ENCODE data around the gene SUFU.

DNA sequence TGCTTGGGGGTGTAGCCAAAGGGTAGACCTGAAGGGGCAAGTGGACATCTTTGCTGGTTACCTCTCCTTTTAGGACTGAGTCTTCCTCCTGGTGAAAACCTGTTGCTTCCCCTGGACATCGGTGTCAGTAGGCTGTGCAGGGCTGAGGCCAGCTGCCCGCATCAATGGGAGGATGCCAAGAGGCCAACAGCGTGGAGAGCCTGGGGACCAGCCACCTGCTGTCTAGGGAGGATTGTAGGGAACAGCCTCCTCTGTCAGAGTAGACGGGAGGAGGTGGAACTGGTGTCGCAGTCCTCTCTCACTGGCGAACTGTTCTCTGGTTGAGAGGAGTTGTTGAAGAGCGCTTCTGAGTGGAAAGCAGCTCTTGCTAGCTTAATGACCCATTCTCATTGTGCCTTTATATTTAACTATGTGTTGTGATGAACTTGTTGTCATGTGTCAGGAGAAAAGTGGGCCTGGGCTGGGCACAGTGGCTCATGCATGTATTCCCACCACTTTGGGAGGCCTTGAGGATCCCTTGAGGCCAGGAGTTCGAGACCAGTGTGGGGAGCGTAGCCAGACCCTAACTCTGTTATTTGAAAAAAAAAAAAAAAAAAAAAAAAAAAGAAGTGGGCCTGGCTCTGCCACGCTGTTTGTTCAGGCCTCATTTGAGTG is 1.8 kb downstream of the SUFU start:
- TF ChIP-seq, protein P1, sequence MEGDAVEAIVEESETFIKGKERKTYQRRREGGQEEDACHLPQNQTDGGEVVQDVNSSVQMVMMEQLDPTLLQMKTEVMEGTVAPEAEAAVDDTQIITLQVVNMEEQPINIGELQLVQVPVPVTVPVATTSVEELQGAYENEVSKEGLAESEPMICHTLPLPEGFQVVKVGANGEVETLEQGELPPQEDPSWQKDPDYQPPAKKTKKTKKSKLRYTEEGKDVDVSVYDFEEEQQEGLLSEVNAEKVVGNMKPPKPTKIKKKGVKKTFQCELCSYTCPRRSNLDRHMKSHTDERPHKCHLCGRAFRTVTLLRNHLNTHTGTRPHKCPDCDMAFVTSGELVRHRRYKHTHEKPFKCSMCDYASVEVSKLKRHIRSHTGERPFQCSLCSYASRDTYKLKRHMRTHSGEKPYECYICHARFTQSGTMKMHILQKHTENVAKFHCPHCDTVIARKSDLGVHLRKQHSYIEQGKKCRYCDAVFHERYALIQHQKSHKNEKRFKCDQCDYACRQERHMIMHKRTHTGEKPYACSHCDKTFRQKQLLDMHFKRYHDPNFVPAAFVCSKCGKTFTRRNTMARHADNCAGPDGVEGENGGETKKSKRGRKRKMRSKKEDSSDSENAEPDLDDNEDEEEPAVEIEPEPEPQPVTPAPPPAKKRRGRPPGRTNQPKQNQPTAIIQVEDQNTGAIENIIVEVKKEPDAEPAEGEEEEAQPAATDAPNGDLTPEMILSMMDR (IDR thresholded peaks at IDR 0.05): no peak
- TF ChIP-seq POLR2A (IDR thresholded peaks at IDR 0.05): peak in 1 of 2 donors; percentile 40
